Stimulated activated CD4-positive, alpha-beta T cell treated with anti-CD3 and anti-CD28 coated beads, Interleukin-1b, Interleukin-23, amount 100 ng/mL, for 4 hours (primary cell): ENCODE measurements around the gene SMAD6.
A peak's percentile ranks its signal among the peaks of the same experiment; 100 is the strongest.

Source experiments
- DNase-seq, 2 donors: peaks; one replicate each; pipeline ENCODE4 v3.0.0-alpha.2; 2020; ENCODE audit warnings: low read depth in 2 of 2

The SMAD6 gene

DNA sequence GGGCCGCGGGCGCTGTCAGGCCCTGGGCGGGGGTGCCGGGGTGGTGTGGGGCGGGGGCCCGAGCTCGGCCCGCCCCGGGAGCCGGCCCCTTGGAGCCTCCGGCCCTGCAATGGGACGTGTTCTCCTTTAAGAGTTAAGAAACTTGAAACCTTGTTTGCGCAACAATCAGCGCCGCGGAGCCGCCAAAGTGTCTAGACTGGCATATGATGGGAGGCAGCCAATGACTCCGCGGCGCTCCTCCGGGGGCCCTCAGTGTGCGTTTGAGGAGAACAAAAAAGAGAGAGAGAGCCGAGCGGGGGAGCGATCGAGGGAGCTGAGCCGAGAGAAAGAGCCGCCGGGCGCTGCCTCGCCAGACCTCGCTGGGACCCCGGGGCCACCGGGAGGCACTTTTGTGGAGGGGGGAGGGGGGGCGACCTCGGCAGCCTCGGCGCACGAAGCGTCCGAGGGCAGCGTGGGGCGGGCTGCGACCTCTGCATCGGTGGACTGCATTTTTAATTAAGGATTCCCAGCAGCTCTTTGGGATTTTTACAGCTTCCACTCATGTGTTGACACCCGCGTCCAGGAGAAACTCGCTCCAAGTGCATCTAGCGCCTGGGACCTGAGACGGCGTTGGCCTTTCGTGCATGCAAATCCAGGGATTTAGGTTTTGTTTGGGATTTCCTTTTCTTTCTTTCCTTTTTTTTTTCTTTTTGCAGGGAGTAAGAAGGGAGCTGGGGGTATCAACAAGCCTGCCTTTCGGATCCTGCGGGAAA lies at the start of gene SMAD6:
Gene SMAD6, plus strand, starts transcription at position 202 of the 752 bp plus-strand sequence. CDS start 1,023 bp downstream, outside the sequence.
- DNase-seq = peak; percentile 36 to 57

DNA sequence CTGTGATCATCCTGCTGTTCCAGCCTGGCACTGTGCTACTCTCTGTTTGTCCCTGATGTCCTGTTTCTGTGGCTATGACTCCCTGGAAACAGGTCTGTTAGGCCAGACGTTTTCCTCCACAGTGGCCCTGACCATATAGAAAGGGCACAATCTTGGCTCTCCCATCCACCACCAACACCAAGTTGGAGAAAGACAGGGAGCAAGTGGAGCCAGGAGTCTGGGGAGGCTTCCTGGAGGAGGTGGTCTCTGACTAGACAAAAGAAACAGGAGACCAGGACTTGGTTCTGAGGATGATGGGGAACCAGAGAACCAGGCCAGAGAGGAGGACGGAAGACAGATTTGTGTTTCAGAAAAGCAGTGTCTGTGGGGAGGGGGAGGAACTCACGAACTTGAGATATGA lies 49.2 kb upstream of the SMAD6 start:
- DNase-seq = no peak

DNA sequence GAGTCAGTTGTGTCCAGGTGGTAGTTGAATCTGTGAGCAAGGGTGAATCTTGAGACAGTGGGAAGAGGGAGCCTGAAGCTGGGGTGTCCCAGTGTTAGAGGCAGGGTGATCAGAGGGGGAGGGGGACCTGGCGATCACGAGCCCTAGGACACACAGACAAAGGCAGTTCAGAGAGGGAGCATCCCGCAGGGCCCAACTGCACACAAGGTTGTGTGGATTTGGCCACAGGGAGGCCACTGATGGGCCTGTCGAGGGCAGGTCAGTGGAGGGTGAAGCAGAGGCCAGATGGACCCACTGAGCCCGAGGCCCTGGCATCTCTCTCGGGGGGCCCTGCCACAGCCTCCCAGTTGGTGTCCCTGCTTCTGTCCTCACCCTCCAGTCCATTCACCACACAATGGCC lies 48.6 kb upstream of the SMAD6 start:
- no peak for DNase-seq

DNA sequence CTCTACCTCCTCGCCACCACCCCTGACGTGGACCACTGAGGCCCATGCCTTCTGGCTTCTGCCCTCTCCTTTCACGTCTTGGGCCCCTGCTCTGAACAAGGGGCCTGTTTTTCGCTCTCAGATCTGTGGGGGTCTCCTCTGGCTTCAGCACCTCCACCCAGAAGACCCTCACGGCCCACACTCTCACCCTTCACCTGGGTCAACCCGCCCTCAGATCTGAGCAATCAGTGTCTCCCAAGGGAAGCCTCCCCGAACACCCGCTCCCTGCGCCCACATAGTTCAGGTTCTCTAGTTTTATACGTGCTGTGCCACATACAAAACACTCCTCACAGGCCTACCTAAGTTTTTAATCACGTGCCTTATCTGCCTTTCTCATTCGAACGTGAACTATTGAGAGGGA lies 48.2 kb upstream of the SMAD6 start:
- no peak for DNase-seq

DNA sequence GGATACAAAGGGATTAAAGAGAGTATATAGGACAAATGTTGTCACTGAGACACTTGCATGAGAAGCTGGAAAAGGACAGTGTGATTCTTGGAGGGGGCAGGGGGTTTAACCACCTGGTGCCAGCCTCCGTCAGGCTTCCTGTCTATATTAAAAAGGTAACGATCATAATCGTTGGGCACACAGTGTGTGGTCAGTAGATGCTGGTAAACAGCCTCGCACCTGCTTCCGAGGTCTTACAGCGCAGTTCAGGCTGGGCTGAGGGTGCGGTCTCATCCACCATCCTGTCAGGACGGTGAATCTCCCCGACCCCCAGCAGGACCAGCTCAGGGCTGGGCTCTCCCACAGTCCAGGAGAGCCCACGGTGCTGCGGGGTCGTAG lies 47.7 kb upstream of the SMAD6 start:
- no peak for DNase-seq

DNA sequence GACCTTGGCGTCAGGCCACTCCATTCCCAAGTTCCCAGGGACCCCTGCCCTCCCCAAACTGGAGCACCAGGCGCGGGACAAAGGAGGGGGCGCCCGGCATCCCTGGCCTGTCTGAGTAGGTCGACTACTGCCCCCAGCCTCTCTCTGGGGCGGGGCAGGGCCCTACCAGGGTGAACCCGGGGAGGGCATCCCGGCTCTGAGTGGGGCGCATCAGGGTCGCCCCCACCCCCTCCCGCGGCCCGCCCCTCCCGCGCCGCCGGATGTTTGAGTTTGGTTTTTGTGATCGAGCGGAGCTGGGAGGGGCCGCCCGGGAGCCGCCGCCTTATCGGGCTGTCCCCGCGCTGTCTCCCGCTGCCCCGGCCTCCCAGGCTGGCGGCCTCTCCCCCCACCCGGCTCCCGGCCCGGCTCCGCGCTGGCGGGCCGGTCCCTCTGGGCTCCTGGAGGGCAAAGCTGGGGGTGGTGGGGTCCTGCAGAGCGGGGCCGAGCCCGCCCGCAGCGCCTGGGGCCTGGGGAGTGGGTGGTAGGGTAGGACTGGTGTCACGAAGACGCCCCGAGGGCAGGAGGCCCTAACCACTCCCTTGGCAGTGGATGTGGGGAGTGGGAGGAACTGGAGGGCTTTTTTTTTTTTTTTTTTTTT lies 47.2 kb upstream of the SMAD6 start:
- peak in 1 of 2 donors; percentile 16 for DNase-seq

DNA sequence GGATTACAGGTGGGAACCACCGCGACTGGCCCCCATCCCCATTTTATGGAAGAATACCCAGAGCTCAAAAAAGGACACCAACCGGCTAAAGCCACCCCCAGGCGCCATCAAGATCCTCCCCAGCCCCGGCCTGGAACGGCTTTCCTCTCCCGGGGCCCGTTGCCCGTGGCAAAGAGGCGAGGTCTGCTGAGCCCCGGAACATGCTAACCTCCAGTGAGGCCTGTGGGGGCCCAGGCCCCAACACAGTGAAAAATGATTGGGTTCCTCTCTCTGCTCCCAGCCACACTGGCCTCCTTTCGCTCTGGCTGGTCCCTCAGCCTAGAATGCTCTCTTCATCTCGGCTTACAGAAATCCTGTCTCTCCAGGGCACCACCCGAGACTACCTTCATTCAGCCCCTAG lies 46.5 kb upstream of the SMAD6 start:
- DNase-seq = no peak

DNA sequence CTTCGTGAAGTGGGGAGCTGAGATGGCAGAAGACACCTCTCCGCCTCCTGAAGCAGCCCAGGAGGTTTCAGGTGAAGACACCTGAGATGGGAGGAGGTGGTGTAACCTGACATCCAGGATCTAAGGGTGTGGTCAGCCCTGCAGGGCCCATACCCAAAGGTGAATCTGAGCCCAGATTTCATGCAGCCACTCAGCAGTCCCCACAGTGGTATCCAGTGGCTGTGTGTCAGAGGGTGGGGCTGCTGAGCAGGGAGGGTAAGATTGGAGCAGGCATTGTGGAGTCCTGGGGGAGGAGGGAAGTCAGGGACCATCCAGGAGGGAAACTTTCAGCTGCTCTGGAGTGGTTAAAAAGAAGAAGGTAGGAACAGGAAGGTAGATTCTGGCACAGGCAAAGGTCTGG lies 46.0 kb upstream of the SMAD6 start:
- no peak for DNase-seq

DNA sequence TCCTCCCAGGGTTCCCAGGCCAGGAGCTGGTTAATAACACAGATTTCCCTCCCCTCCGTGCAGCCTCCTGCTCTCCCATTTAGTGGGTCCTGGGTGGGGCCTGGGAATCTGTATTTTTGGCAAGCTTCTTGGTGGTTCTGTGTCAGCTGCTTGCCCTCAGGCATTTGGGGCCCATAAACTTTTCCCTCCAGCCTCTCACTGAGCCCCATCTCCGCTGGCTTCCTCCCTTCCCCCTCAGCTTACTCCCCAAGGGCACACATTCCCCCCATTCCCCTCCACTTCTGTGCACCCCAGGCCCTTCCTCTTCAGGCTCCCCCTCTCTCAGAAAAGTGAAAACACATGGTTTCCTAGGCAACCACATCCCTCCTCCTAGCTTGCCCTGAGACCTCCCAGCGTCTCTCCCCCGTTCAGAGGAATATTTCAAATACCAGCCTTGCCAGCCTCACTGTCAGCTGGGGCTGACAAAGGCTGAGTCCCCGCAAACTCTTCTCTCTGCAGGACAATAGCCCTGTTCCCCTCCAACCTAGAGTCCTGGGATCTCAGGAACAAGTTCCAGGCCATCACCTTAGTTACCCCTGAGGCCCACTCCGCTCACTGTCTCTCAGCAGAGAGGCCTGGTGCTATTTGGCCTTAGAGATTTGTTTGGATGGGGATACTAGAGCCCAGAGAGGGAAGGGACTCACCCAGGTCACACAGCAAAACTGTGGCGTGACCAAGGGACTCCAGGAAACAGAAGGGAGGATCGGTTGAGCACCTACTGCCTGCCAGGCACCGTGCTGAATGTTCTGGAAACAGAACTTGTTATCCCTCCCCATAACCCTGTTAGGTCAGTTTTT lies 44.6 kb upstream of the SMAD6 start:
- no peak for DNase-seq

DNA sequence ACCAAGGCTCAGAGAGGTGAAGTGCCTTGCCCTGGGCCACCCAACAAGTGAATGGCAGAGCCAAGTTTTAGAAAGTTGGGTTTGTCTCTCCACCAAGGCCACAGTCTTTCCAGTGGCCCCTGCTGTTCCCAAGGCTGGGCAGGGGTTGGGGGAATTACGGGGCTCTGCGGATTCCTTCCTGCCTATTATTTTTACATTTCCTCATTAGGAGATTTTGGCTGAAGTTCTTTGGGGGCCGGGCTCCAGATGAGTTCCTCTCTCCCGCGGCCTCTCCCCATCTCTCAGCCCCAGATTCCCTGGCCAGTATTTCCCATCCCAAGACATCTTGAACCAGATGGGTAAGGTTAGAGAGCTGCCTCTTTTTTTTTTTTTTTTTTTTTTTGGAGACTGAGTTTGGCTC lies 44.0 kb upstream of the SMAD6 start:
- DNase-seq = no peak

DNA sequence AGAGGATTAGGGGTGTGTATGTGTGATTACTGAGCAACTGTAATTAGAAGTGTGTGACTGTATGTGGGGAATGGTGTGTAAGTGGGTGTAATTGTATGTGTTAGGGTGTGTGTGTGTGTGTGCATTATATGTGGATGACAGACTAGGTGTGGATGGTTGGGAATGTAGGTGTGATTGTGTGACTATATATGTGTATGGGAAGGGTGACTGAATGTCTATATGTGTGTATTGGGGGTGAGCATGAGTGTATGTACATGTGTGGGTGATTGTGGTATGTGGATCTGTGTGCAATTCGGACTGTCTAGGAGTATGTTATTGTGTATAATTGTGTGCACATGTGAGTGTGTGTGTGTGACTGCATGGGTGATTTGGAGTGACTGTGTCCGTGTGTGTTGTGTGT lies 43.2 kb upstream of the SMAD6 start:
- no peak for DNase-seq

DNA sequence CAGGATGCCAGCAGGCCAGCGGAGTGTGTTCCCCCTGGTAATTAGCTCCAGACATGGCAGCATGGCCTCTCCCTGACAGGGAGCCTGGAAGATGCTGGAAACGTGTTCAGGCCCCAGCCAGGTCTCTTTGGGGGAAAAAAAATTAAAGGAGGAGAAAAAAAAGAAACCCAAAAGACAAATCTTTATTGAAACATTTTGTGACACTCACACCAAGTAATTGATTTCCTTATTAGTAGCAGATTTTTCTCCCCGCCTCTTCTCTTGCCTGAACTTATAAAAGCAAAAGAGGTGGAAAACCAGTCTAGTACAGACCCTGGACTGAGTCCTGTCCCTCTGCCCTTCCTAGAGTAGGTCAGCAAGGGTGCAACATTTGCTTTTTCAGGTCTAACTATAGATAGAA lies 42.7 kb upstream of the SMAD6 start:
- no peak for DNase-seq

DNA sequence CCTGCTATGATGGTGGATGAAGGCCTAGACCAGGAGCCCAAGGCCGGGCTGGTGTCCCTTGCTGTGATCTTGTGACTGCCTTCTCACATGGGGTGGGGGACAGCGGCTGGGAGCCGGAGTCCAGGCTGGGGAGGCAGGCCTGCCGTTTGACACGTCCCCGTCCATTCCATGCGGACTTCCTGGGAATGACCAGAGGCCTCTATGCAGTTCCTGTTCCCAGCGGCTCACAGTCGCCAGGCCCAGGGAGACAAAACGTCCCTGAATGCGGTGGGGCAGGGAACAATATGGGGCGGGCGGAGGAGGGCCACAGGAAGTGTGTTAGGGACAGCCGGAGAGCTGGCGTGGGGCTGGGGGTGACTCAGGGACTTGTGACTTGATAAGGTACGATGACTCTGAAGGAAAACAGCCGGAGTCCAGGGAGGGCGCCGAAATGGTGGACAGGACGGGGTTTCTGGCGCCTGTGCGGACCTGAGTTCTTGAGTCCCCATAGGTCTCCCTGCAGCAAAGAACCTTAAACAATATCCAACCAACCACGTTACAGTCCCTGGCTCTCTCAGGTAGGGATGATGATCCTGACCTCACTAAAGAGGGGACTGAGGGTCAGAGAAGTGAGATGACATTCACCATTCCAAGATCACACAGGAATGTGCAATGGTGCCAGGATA lies 40.5 kb upstream of the SMAD6 start:
- no peak for DNase-seq

DNA sequence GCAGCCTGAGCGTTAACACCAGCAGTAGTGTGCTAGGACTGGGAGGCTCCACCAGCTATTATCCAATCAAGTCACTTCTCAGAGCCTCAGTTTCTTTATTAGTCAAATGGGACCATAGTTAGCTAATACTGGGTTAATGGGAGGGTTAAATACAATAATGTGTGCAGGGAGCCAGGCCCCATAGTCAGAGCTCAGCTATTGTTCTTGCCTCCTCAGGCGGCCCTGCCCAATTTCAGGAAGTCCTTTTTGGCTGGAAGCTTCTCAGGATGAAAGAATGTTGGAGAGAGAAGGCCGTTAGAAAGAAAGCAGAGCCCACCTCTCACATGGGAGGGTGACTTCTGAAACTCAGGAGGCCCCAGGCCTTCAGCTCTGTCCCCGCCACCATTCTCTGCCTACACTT lies 39.5 kb upstream of the SMAD6 start:
- no peak for DNase-seq

DNA sequence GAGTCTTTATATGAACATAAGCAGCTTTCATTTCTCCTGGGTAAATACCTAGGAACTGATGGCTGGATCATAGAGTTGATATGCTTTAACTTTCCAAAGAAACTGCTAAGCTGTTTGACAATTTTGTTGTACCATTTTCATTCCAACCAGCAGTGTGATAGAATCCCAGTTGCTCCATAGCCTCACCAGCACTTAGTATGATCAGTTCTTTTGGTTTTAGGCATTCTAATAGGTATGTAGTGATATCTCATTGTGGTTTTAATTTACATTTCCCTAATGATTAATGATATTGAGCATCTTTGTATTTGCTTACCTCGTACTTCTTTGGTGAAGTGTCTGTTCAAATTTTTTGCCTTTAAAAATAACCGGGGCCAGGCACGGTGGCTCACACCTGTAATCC lies 38.4 kb upstream of the SMAD6 start:
- no peak for DNase-seq

DNA sequence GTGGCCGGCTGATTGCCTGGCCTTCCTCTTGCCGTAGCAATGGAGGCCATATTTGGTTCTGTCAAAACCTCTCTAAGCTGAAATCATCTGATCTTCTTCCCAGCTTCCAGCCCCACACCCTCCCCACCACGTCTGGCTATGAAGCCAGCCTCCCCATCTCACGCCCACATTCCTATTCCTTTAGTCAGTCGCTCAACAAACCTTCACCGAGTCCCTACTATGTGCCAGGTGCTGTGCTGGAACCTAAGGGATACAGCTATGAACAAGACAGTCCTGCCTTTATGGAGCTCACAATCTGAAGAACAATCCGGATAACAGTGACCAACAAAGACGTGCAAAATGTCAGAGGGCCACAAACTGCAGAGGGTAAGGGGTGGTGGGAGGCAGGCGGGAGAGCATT lies 31.9 kb upstream of the SMAD6 start:
- DNase-seq = no peak

DNA sequence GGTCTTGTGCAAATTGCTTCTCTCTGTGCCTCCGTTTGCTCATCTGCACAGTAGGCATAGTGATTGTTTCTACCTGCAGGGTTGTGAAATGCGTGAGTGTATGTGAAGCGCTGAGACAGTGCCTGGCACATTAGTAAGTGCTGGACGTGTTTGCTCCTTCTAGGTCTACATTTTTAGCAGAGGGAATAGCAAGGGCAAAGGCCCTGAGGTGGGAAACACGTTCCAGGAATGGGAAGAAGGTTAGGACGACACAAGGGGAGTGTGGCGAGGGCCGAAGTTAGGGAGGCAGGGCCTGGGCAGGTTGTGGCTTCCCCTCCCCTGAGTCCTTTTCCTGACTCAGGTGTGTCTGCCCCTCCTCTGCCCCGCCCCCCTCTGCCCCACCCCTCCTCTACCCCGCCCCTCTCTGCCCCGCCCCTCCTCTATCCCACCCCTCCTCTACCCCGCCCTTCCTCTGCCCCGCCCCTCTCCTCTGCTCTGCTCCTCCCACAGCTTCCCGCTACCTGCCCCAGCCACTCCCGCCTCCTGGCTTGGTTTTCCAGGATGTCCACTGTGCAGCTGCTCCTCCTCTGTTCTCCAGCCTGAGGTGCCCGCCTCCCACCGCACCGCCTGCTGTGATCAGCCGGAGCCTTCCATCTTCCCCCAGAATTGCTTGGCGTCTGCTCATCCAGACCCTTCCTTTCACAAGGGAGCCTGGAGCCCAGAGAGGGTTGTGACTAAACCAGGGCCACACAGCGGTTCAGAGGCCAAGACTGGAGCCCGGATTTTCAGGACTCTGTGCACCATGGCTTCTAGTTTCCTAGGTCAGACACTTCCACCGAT lies 31.1 kb upstream of the SMAD6 start:
- no peak for DNase-seq

DNA sequence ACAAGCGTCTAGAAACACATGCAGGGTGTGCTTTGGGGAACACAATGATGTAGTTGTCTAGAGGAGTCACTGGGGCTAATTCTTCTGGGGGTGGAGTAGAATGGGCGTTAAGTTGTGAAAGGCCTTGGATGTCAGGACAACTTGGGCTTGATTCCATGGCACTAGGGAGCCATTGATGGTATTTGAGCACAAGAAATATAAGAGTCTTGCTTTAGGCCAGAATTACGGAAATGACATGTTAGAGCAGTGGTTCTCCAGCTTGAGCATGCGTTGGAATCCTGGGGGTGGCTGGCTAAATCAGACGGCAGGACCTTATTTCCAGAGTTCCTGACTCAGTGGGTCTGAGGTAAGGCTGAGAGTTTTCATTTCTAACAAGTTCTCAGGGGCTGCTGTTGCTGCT lies 29.2 kb upstream of the SMAD6 start:
- DNase-seq = no peak

DNA sequence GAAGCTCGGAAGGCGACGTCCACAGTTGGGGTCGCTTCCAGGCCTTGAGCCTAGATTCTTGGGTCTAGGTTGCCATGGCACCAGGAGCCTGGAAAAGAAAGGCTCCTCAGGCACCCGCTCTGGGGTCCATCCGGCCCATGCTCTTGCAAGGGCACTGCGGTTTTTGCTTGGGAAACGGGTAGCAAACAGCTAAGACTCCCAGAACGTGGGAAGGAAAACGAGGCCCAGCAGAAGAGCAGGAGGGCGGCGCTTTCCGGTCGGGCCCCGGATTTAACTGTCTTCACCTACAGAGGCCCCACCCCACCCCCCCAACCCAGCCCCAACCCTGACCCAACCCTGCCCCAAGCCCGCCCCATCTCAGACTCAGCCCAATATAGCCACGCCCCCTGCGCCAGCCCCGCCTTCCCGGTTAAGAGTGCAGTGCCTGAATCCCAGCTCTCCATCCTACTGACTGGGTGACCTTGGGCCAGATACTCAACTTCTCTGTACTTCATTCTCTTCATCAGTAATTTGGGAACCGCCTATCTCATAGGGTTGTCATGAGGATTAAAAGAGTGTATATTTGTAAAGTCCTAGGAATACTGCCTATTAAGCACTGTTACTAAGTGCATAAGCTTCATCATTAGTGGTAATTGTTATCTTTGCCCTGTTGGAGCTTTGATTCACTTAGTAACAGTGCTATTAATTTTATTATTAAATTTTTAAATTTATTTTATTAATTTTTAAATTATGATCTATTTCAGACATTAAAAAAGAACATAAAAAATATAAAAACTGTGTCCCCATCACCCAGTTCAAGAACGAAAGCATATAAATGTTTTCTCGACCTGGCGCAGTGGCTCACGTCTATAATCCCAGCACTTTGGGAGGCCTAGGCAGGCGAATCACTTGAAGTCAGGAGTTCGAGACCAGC lies 28.4 kb upstream of the SMAD6 start:
- peak in 1 of 2 donors; percentile 30 for DNase-seq

DNA sequence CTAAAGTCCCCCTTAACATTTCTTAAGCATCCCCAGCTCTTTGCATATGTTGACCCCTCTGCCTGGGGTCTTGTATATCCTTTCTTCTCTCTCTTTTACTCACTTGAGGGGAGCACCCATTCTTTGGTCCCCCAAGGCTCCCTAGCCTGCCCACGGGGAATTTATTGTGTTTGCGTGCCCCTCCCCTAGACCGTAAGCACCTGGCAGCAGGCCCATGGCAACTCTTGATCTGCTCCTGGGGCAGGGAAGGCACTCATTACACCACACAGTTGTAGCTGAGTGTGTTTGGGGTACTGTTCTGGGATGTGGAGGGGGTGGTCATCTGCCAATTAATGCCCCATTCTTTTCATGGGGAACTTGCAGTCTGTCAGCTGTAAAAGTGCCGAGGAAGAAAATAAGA lies 27.3 kb upstream of the SMAD6 start:
- DNase-seq = no peak
